ENCODE results near the gene SCLT1. TPM values are rescaled to one million over a fixed set of nuclear protein-coding genes. Genes with fewer than 3 reads are reported as not detected.

The SCLT1 gene
- total RNA-seq, 1 experiment from 2014 or later: 11.3 TPM

- DNase-seq: no peak
- no peak overlapping the region for H3T11ph ChIP-seq (ENCODE audit: low read length)
- H2AK5ac ChIP-seq (ENCODE audit: insufficient read length, low read length): no peak overlapping the region
- no peak overlapping the region for H2BK5ac ChIP-seq (ENCODE audit: insufficient read length, low read length)
- TF ChIP-seq CTCF (conservative IDR thresholded peaks at IDR 0.05): no peak
- no peak overlapping the region for H3K23ac ChIP-seq (ENCODE audit: insufficient read length, low read depth, low read length)
- no peak overlapping the region for H3K56ac ChIP-seq (ENCODE audit: insufficient read length, low read depth, low read length)
- no peak overlapping the region for H3K14ac ChIP-seq (ENCODE audit: insufficient read depth, low read length)
- no peak overlapping the region for H2BK20ac ChIP-seq (ENCODE audit: low read depth, low read length, poor library complexity, severe bottlenecking)
- peak overlapping the region; percentile 22 for H3K27ac ChIP-seq (ENCODE audit: insufficient read length, low read depth, low read length)
- Mint-ChIP-seq H3K4me1 (peaks cover 70 to 75% of the 10 kb centered on the region in 2 experiments), H3K27me3 (ENCODE audit: low read depth) (no peaks in the 10 kb centered on the region; the same call in 1 of the 2 replicates), H3K36me3 (ENCODE audit: insufficient read depth in 1 of 3, low read depth in 3 of 3) (peaks cover 42 to 86% (median 83%) of the 10 kb centered on the region in 3 experiments), H3K9me3 (no peaks in the 10 kb centered on the region), H3K4me3 (no peak overlapping the region), H3K27ac (peak overlapping the region in 1 of 3 experiments; percentile 58; a peak in 2 of 7 replicates)
- H4K5ac ChIP-seq (ENCODE audit: insufficient read length, low read depth, low read length): no peak overlapping the region
- no peak overlapping the region for H3K4ac ChIP-seq (ENCODE audit: low read depth, low read length)
- no peak overlapping the region for H2BK120ac ChIP-seq (ENCODE audit: low read depth, low read length, poor library complexity, severe bottlenecking)
- WGBS (ENCODE audit: extremely low coverage, insufficient read length, low lambda C conversion rate): no CpG with 5 or more reads among the region's 3 CpGs
- H4K91ac ChIP-seq (ENCODE audit: insufficient read length, low read depth, low read length): no peak overlapping the region
- H3K9ac ChIP-seq (ENCODE audit: extremely low read depth, insufficient read length, low read length): no peak overlapping the region
- H2AFZ ChIP-seq (ENCODE audit: low read length): no peak overlapping the region
- H3K4me2 ChIP-seq (ENCODE audit: insufficient read depth, insufficient read length, low read length): no peak overlapping the region
- no peaks in the 10 kb centered on the region for H3K27me3 ChIP-seq (ENCODE audit: insufficient read depth, low read length)
- H3K23me2 ChIP-seq (ENCODE audit: insufficient read length, low read depth, low read length, poor library complexity, severe bottlenecking): no peaks in the 10 kb centered on the region
- peaks cover 14% of the 10 kb centered on the region for H3K4me1 ChIP-seq (ENCODE audit: insufficient read depth, low read length)
- H3K9me3 ChIP-seq (ENCODE audit: control insufficient read depth, low read depth, low read length): no peaks in the 10 kb centered on the region
- H2BK15ac ChIP-seq (ENCODE audit: low read depth, low read length): no peak overlapping the region
- no peaks in the 10 kb centered on the region for H4K20me1 ChIP-seq (ENCODE audit: control insufficient read depth, insufficient read depth, insufficient read length)
- no peak overlapping the region for H4K8ac ChIP-seq (replicated peaks; ENCODE audit: insufficient read length, low read depth, low read length)
- no peak overlapping the region for H2BK12ac ChIP-seq (ENCODE audit: insufficient read length, low read depth, low read length)
- peaks cover 88% of the 10 kb centered on the region for H3K79me2 ChIP-seq (ENCODE audit: insufficient read depth, low read length)
- H3K79me1 ChIP-seq (ENCODE audit: insufficient read depth, low read depth, low read length, poor library complexity, severe bottlenecking): no peaks in the 10 kb centered on the region
- H3K18ac ChIP-seq (ENCODE audit: insufficient read length, low read depth, low read length): no peak overlapping the region
Measured at GRCh38 chr4:128837679-128838078, 255.7 kb downstream of the SCLT1 start.
